Superior temporal gyrus (tissue), 1 donor: Measurements from ENCODE around the gene CIB2.
A peak's percentile ranks its signal among the peaks of the same experiment; 100 is the strongest.

Experiments used
- DNase-seq: peaks from one replicate; pipeline ENCODE4 v3.0.0-alpha.2; 2016; ENCODE audit errors: extremely low spot score

Gene CIB2

DNA sequence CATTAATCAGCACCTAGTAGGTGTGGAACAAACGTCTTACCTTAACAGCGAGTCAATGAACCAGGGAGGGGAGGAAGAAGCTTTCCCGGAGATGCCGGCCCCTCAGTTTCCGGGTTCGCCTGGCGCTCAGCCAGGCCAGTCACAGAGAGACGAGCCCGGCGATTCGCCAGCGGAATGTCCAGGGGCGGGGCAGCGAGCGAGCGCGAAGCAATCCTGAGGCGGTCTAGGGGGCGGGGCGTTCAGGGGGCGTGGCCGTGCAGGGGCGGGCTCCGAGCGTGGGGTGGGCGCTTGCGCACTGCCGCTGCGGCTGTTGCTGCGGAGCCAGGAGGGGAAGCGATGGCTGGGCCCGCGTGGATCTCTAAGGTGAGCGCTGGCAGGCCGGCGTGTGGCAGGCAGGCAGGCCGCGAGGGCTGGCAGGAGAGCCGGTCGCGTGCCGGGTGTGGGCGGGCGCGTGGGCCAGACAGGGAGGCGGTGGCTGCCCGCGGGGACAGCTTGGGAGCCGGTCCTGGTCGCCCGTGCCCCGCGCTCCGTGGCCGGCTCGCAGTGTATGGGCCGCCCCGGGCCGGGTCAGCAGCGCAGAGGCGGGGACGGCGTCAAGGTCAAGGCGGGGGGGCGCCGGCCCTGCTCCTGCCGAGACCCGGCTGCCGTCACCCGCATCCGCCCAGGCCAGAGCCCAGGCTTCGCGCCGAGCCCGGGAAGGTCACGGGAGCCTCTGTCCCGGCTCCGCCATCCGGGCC lies 18.0 kb upstream of the CIB2 start, which contains the start of gene IDH3A:
Gene IDH3A (plus strand): TSS at position 295 of the 737 bp plus-strand sequence. CDS start 42 bp downstream, at position 337.
- DNase-seq, result peak; percentile 99

- DNase-seq, result no peak
Measured at GRCh38 chr15:78148392-78149067, 17.3 kb upstream of the CIB2 start.

DNA sequence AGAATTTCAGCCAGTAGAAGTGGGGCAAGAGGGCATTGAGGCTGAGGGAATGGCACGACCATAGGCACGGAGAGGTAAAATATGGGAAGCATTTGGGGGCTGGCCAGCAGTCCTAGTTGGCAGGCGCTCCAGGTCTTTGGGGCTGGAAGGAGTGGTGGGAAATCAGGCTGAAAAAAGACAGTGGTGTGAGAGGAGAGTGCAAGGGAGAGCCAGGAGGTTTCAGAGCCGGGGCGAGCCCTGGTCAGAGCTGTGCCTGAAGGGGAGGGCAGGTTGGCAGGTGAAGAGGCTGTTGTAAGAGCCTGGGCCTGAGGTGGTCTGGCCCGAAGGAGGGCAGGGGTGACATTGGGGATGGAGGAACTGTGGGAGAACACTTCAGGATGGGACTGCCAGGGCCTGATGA lies 16.3 kb upstream of the CIB2 start:
- DNase-seq, result no peak

- no peak for DNase-seq
Measured at GRCh38 chr15:78146425-78147154, 15.3 kb upstream of the CIB2 start.

DNA sequence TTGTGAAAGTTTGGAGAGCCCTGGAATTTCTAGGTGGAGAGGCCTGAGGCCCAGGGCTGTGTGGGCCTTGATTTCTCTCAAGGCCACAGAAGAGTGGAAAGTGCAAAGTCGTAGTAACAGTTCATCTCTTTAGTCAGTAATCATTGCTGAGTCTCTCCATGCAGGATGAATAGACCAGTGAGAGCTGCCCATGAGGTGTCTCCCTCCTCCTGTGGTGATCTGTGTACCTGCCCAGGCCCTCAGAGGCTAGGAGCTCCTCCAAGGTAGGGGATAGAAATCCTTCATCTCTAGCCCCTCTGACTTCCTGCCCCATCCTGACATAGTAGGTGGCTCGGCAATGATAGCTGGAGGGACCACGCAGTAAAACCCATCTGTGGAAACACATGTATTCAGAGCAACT lies 11.1 kb upstream of the CIB2 start:
- no peak for DNase-seq

- DNase-seq, result no peak
Measured at GRCh38 chr15:78140292-78140691, 9.0 kb upstream of the CIB2 start.

- no peak for DNase-seq
Measured at GRCh38 chr15:78139578-78139977, 8.3 kb upstream of the CIB2 start.

- DNase-seq, result no peak
Measured at GRCh38 chr15:78133801-78134200, 2.6 kb upstream of the CIB2 start.

DNA sequence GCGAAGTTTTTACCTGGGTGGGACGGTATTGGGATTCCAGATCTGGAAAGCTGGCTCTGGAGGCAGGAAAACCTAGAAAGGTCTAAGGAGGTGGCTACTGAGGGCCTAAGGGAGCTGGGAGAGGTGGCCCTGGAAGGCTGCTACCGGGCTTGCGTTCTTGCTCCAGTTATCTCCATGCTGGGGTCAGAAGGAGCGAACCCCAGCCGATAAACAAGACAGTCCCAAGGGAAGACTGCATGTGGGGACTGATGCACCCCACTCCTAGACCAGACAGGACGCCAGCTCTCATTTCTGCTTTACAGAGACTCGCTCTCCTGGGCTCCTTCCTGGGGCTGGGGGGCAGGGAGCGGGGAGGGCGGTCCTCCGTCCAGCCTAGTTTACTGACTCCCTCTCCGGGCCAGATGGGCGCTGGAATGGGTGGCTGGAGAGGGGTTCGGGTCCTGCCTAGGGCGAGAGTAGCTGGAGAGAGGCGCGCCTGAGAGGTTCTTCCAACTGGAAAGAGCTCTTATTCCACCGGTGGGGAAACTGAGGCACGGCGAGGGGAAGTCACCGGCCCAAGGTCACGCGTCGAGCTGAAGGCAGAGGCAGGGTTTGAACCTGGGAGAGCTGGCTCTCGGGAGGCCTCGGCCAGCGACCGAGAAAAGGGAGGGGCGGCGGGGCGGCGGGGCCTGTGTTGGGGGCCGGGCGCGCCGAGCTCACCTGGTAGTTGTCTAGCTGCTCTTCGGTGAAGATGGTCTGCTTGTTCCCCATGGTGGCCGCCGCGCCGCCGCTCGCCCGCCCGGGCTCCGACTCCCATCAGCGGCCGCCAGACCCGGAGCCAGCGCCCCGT lies 565 bp downstream of the CIB2 start:
- no peak for DNase-seq

DNA sequence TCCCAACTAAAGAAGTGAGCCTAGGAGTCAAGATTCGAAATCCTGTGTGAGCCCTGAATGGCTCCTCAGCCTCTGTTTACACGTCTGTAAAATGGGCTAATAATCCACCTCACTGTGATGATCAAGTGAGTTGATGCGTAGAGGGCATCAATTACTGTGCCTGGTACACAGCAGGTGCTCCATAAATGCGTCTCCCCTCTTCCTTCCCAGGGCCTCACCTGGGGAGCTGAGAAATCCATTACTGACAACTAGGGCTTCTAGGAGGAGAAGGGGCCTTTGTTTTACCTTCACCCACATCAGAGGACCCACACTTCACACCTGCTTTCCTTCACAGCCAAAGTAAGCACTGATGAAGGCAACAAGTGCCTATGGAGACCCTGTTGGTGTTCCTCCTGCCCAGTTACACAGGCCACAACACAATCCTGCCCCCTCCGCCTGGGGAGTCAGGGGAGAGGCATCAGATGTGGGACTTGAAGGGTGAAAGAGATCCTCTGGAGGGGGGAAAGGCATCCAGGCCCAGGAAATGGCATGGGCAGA lies 1.4 kb downstream of the CIB2 start:
- DNase-seq, result no peak

GRCh38 chr15:78129077-78129750 lies 2.0 kb downstream of the CIB2 start:
- no peak for DNase-seq

DNA sequence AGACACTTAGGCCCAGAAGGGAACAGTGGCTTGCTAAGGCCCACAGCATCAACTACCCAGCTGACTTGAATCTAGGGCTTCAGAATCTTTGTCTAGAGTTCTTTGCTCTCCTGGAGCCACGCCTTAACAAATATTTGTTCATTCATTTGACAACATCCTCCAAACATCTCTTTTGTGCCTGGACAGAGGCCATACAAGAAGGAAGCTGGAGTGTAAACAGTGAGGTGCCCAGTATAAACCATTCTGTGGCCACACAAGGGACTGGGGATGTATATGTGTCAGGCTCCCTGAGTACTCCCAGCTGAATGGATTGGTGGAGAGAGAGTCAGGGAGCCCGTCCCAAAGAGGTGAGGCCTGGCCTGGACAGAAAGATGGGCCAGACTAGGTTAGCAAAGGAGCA lies 3.4 kb downstream of the CIB2 start:
- no peak for DNase-seq

GRCh38 chr15:78125267-78125666 lies 6.0 kb downstream of the CIB2 start:
- DNase-seq, result no peak

DNA sequence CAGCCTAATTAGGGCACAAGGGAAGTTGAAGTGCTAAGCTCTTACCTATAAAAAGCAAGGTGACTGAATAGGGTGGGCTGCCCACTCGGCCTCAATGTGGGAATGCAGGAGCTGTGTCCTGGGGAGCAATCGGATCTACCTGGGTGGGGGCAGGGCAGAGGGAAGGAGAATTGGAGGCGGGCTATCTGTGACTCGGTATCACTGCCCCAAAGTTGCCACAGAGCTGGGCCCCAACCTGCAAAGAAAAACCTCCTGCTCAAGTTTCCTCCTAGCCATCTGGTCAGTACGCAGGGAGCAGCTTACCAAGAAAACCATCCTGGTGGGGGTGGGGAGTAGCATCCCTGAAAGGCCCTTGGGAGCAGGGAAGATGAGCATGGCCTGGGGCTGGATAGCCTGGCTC lies 10.7 kb downstream of the CIB2 start:
- no peak for DNase-seq

GRCh38 chr15:78112551-78112950 lies 18.7 kb downstream of the CIB2 start:
- DNase-seq, result no peak

GRCh38 chr15:78111788-78112187 lies 19.5 kb downstream of the CIB2 start:
- no peak for DNase-seq

GRCh38 chr15:78110916-78111475 lies 20.2 kb downstream of the CIB2 start:
- no peak for DNase-seq

- no peak for DNase-seq
Measured at GRCh38 chr15:78110096-78110495, 21.1 kb downstream of the CIB2 start.

- DNase-seq, result no peak
Measured at GRCh38 chr15:78109156-78109555, 22.1 kb downstream of the CIB2 start.

GRCh38 chr15:78108300-78109084 lies 22.8 kb downstream of the CIB2 start:
- peak; percentile 83 for DNase-seq
